Retina (tissue), 1 donor: ENCODE measurements around the gene KSR2.

ENCODE experiments used
- DNase-seq: peaks from one replicate; pipeline ENCODE4 v3.0.0-alpha.2; 2016

KSR2 gene

GRCh38 chr12:117563706-117564105, 405.1 kb downstream of the KSR2 start:
- DNase-seq, result no peak

- DNase-seq, result no peak
Measured at GRCh38 chr12:117563007-117563406, 405.8 kb downstream of the KSR2 start.

GRCh38 chr12:117561990-117562389, 406.8 kb downstream of the KSR2 start:
- DNase-seq, result no peak

- no peak for DNase-seq
Measured at GRCh38 chr12:117559978-117560377, 408.8 kb downstream of the KSR2 start.

GRCh38 chr12:117555889-117556288, 412.9 kb downstream of the KSR2 start:
- no peak for DNase-seq

GRCh38 chr12:117552971-117553370, 415.8 kb downstream of the KSR2 start:
- DNase-seq, result no peak

- DNase-seq, result no peak
Measured at GRCh38 chr12:117551665-117552064, 417.1 kb downstream of the KSR2 start.

- DNase-seq, result no peak
Measured at GRCh38 chr12:117547209-117547608, 421.6 kb downstream of the KSR2 start.

- DNase-seq, result no peak
Measured at GRCh38 chr12:117545216-117545615, 423.6 kb downstream of the KSR2 start.

GRCh38 chr12:117540011-117540410, 428.8 kb downstream of the KSR2 start:
- DNase-seq, result no peak

- no peak for DNase-seq
Measured at GRCh38 chr12:117538926-117539325, 429.9 kb downstream of the KSR2 start.

GRCh38 chr12:117538032-117538690, 430.6 kb downstream of the KSR2 start:
- DNase-seq, result no peak

- DNase-seq, result no peak
Measured at GRCh38 chr12:117533687-117534086, 435.1 kb downstream of the KSR2 start.

GRCh38 chr12:117530796-117531195, 438.0 kb downstream of the KSR2 start:
- no peak for DNase-seq

- DNase-seq, result no peak
Measured at GRCh38 chr12:117528538-117528937, 440.3 kb downstream of the KSR2 start.

GRCh38 chr12:117527479-117527855, 441.3 kb downstream of the KSR2 start:
- DNase-seq, result no peak

- no peak for DNase-seq
Measured at GRCh38 chr12:117526757-117527478, 441.9 kb downstream of the KSR2 start.

GRCh38 chr12:117525766-117526165, 443.0 kb downstream of the KSR2 start:
- no peak for DNase-seq

GRCh38 chr12:117524806-117525205, 444.0 kb downstream of the KSR2 start:
- DNase-seq, result no peak

GRCh38 chr12:117523971-117524370, 444.8 kb downstream of the KSR2 start:
- DNase-seq, result no peak

- no peak for DNase-seq
Measured at GRCh38 chr12:117522559-117522958, 446.2 kb downstream of the KSR2 start.

- no peak for DNase-seq
Measured at GRCh38 chr12:117521867-117522266, 446.9 kb downstream of the KSR2 start.

- DNase-seq, result no peak
Measured at GRCh38 chr12:117521346-117521745, 447.4 kb downstream of the KSR2 start.

GRCh38 chr12:117518594-117519270, 450.1 kb downstream of the KSR2 start:
- no peak for DNase-seq
